ENCODE data around the gene GALNT7.

Gene GALNT7

GRCh38 chr4:173288296-173288695 lies 119.7 kb downstream of the GALNT7 start:
- Histone ChIP-seq H3K9me3 (replicated peaks; ENCODE audit: low read length) (no peaks in the 10 kb centered on the region), H3K4me2 (ENCODE audit: low read length) (no peak overlapping the region), H3K9ac (ENCODE audit: low read depth, low read length) (no peak overlapping the region), H3K36me3 (ENCODE audit: insufficient read depth, low read length) (no peaks in the 10 kb centered on the region), H3K4me3 (ENCODE audit: low read length) (no peak overlapping the region), H3K27me3 (ENCODE audit: control insufficient read depth, insufficient read depth, low read length) (no peaks in the 10 kb centered on the region), H3K4me1 (ENCODE audit: control insufficient read depth, insufficient read depth, low read length) (no peaks in the 10 kb centered on the region)

GRCh38 chr4:173288698-173289352 lies 120.2 kb downstream of the GALNT7 start:
- no peak overlapping the region for H3K4me2 ChIP-seq (ENCODE audit: low read length)
- no peaks in the 10 kb centered on the region for H3K27me3 ChIP-seq (ENCODE audit: control insufficient read depth, insufficient read depth, low read length)
- H3K9me3 ChIP-seq (replicated peaks; ENCODE audit: low read length) = no peaks in the 10 kb centered on the region
- no peak overlapping the region for H3K4me3 ChIP-seq (ENCODE audit: low read length)
- H3K9ac ChIP-seq (ENCODE audit: low read depth, low read length) = no peak overlapping the region
- H3K4me1 ChIP-seq (ENCODE audit: control insufficient read depth, insufficient read depth, low read length) = no peaks in the 10 kb centered on the region
- no peaks in the 10 kb centered on the region for H3K36me3 ChIP-seq (ENCODE audit: insufficient read depth, low read length)

GRCh38 chr4:173289353-173289727 lies 120.7 kb downstream of the GALNT7 start:
- Histone ChIP-seq H3K4me3 (ENCODE audit: low read length) (no peak overlapping the region), H3K27me3 (ENCODE audit: control insufficient read depth, insufficient read depth, low read length) (no peaks in the 10 kb centered on the region), H3K4me1 (ENCODE audit: control insufficient read depth, insufficient read depth, low read length) (no peaks in the 10 kb centered on the region), H3K36me3 (ENCODE audit: insufficient read depth, low read length) (no peaks in the 10 kb centered on the region), H3K9me3 (replicated peaks; ENCODE audit: low read length) (no peaks in the 10 kb centered on the region), H3K9ac (ENCODE audit: low read depth, low read length) (no peak overlapping the region), H3K4me2 (ENCODE audit: low read length) (no peak overlapping the region)

GRCh38 chr4:173291899-173292298 lies 123.3 kb downstream of the GALNT7 start:
- H3K9ac ChIP-seq (ENCODE audit: low read depth, low read length) = no peak overlapping the region
- H3K4me3 ChIP-seq (ENCODE audit: low read length) = no peak overlapping the region
- no peaks in the 10 kb centered on the region for H3K9me3 ChIP-seq (replicated peaks; ENCODE audit: low read length)
- no peaks in the 10 kb centered on the region for H3K27me3 ChIP-seq (ENCODE audit: control insufficient read depth, insufficient read depth, low read length)
- H3K4me1 ChIP-seq (ENCODE audit: control insufficient read depth, insufficient read depth, low read length) = no peaks in the 10 kb centered on the region
- H3K36me3 ChIP-seq (ENCODE audit: insufficient read depth, low read length) = no peaks in the 10 kb centered on the region
- no peak overlapping the region for H3K4me2 ChIP-seq (ENCODE audit: low read length)

GRCh38 chr4:173293663-173294062 lies 125.1 kb downstream of the GALNT7 start:
- Histone ChIP-seq H3K36me3 (ENCODE audit: insufficient read depth, low read length) (no peaks in the 10 kb centered on the region), H3K9ac (ENCODE audit: low read depth, low read length) (no peak overlapping the region), H3K4me2 (ENCODE audit: low read length) (no peak overlapping the region), H3K27me3 (ENCODE audit: control insufficient read depth, insufficient read depth, low read length) (no peaks in the 10 kb centered on the region), H3K4me3 (ENCODE audit: low read length) (no peak overlapping the region), H3K9me3 (replicated peaks; ENCODE audit: low read length) (no peaks in the 10 kb centered on the region), H3K4me1 (ENCODE audit: control insufficient read depth, insufficient read depth, low read length) (no peaks in the 10 kb centered on the region)

- no peaks in the 10 kb centered on the region for H3K36me3 ChIP-seq (ENCODE audit: insufficient read depth, low read length)
- no peaks in the 10 kb centered on the region for H3K4me1 ChIP-seq (ENCODE audit: control insufficient read depth, insufficient read depth, low read length)
- no peaks in the 10 kb centered on the region for H3K27me3 ChIP-seq (ENCODE audit: control insufficient read depth, insufficient read depth, low read length)
- H3K9me3 ChIP-seq (replicated peaks; ENCODE audit: low read length) = no peaks in the 10 kb centered on the region
- H3K4me2 ChIP-seq (ENCODE audit: low read length) = no peak overlapping the region
- H3K9ac ChIP-seq (ENCODE audit: low read depth, low read length) = no peak overlapping the region
- no peak overlapping the region for H3K4me3 ChIP-seq (ENCODE audit: low read length)
Observed at GRCh38 chr4:173294444-173294843, 125.8 kb downstream of the GALNT7 start.

- Histone ChIP-seq H3K9ac (ENCODE audit: low read depth, low read length) (no peak overlapping the region), H3K27me3 (ENCODE audit: control insufficient read depth, insufficient read depth, low read length) (no peaks in the 10 kb centered on the region)
Observed at GRCh38 chr4:173301518-173302201, 133.0 kb downstream of the GALNT7 start.

GRCh38 chr4:173307778-173308177 lies 139.2 kb downstream of the GALNT7 start:
- H3K4me2 ChIP-seq (ENCODE audit: low read length) = no peak overlapping the region
- H3K27me3 ChIP-seq (ENCODE audit: control insufficient read depth, insufficient read depth, low read length) = no peaks in the 10 kb centered on the region
- no peak overlapping the region for H3K9ac ChIP-seq (ENCODE audit: low read depth, low read length)
- H3K36me3 ChIP-seq (ENCODE audit: insufficient read depth, low read length) = no peaks in the 10 kb centered on the region
- H3K4me1 ChIP-seq (ENCODE audit: control insufficient read depth, insufficient read depth, low read length) = no peaks in the 10 kb centered on the region
- no peak overlapping the region for H3K4me3 ChIP-seq (ENCODE audit: low read length)
- no peaks in the 10 kb centered on the region for H3K9me3 ChIP-seq (replicated peaks; ENCODE audit: low read length)

More at GRCh38 chr4:173301518-173302201, 133.0 kb downstream of the GALNT7 start:
- H3K4me2 ChIP-seq (ENCODE audit: low read length) = no peak overlapping the region
- H3K4me3 ChIP-seq (ENCODE audit: low read length) = no peak overlapping the region
- H3K36me3 ChIP-seq (ENCODE audit: insufficient read depth, low read length) = no peaks in the 10 kb centered on the region
- H3K9me3 ChIP-seq (replicated peaks; ENCODE audit: low read length) = no peaks in the 10 kb centered on the region
- H3K4me1 ChIP-seq (ENCODE audit: control insufficient read depth, insufficient read depth, low read length) = no peaks in the 10 kb centered on the region

GRCh38 chr4:173311368-173311767 lies 142.8 kb downstream of the GALNT7 start:
- no peaks in the 10 kb centered on the region for H3K4me1 ChIP-seq (ENCODE audit: control insufficient read depth, insufficient read depth, low read length)
- H3K9me3 ChIP-seq (replicated peaks; ENCODE audit: low read length) = no peaks in the 10 kb centered on the region
- H3K4me2 ChIP-seq (ENCODE audit: low read length) = no peak overlapping the region
- H3K36me3 ChIP-seq (ENCODE audit: insufficient read depth, low read length) = peaks cover 5% of the 10 kb centered on the region
- H3K27me3 ChIP-seq (ENCODE audit: control insufficient read depth, insufficient read depth, low read length) = no peaks in the 10 kb centered on the region
- H3K9ac ChIP-seq (ENCODE audit: low read depth, low read length) = no peak overlapping the region
- no peak overlapping the region for H3K4me3 ChIP-seq (ENCODE audit: low read length)

- Histone ChIP-seq H3K27me3 (ENCODE audit: control insufficient read depth, insufficient read depth, low read length) (no peaks in the 10 kb centered on the region), H3K36me3 (ENCODE audit: insufficient read depth, low read length) (peaks cover 5% of the 10 kb centered on the region), H3K9me3 (replicated peaks; ENCODE audit: low read length) (no peaks in the 10 kb centered on the region), H3K9ac (ENCODE audit: low read depth, low read length) (no peak overlapping the region), H3K4me3 (ENCODE audit: low read length) (no peak overlapping the region), H3K4me1 (ENCODE audit: control insufficient read depth, insufficient read depth, low read length) (peaks cover 12% of the 10 kb centered on the region), H3K4me2 (ENCODE audit: low read length) (no peak overlapping the region)
Observed at GRCh38 chr4:173314715-173315114, 146.1 kb downstream of the GALNT7 start.

- Histone ChIP-seq H3K9me3 (replicated peaks; ENCODE audit: low read length) (no peaks in the 10 kb centered on the region), H3K4me2 (ENCODE audit: low read length) (no peak overlapping the region), H3K27me3 (ENCODE audit: control insufficient read depth, insufficient read depth, low read length) (no peaks in the 10 kb centered on the region), H3K4me1 (ENCODE audit: control insufficient read depth, insufficient read depth, low read length) (peaks cover 14% of the 10 kb centered on the region), H3K36me3 (ENCODE audit: insufficient read depth, low read length) (peaks cover 5% of the 10 kb centered on the region), H3K4me3 (ENCODE audit: low read length) (no peak overlapping the region), H3K9ac (ENCODE audit: low read depth, low read length) (no peak overlapping the region)
Observed at GRCh38 chr4:173316060-173316459, 147.4 kb downstream of the GALNT7 start.

- H3K9ac ChIP-seq (ENCODE audit: low read depth, low read length) = no peak overlapping the region
- no peaks in the 10 kb centered on the region for H3K27me3 ChIP-seq (ENCODE audit: control insufficient read depth, insufficient read depth, low read length)
- peaks cover 5% of the 10 kb centered on the region for H3K36me3 ChIP-seq (ENCODE audit: insufficient read depth, low read length)
- no peak overlapping the region for H3K4me2 ChIP-seq (ENCODE audit: low read length)
- H3K4me3 ChIP-seq (ENCODE audit: low read length) = no peak overlapping the region
- H3K4me1 ChIP-seq (ENCODE audit: control insufficient read depth, insufficient read depth, low read length) = peaks cover 14% of the 10 kb centered on the region
- no peaks in the 10 kb centered on the region for H3K9me3 ChIP-seq (replicated peaks; ENCODE audit: low read length)
Observed at GRCh38 chr4:173317004-173317403, 148.4 kb downstream of the GALNT7 start.
